GM20000 (cell line): ENCODE data around the gene MYH10.

ENCODE experiments used
- DNase-seq: peaks from one replicate; pipeline ENCODE4 v3.0.0; 2012; ENCODE audit warnings: low spot score
- CTCF ChIP-seq: IDR thresholded peaks from 2 replicates; pipeline ENCODE4 v1.5.1; 2012; ENCODE audit warnings: mild to moderate bottlenecking, control low read depth; ENCODE audit errors: extremely low read depth, missing control alignments

MYH10 gene

GRCh38 chr17:8630227-8630801, at the start of gene MYH10:
Gene MYH10 (minus strand): TSS chr17:8630725. CDS start chr17:8623246, 7,479 bp downstream.
- no peak for TF ChIP-seq CTCF
- no peak for DNase-seq

DNA sequence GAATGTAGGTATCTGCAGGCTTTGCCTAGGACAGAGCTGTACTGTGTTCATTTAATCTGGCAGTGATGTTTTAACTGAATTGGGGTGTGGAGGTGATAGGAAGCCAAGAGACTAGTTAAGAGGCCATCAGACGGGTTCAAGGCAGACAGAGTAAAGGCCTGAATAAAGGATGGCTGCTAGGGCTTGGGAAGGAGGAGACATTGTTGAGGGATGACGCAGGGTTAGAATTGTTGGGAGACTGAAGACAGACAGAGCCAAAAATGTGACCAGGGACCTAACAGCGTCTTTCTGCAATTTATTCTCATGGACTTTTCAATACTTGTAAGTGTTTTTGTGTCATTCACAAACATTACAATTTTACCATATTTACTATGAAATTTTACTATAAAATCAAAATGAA, 48.6 kb upstream of the MYH10 start:
- no peak for DNase-seq
- no peak for TF ChIP-seq CTCF

- no peak for TF ChIP-seq CTCF
- DNase-seq = no peak
Observed at GRCh38 chr17:8675306-8675705, 44.8 kb upstream of the MYH10 start.

- TF ChIP-seq CTCF = no peak
- DNase-seq = no peak
Observed at GRCh38 chr17:8674344-8675305, 44.1 kb upstream of the MYH10 start.

GRCh38 chr17:8673612-8674011, 43.1 kb upstream of the MYH10 start:
- no peak for DNase-seq

DNA sequence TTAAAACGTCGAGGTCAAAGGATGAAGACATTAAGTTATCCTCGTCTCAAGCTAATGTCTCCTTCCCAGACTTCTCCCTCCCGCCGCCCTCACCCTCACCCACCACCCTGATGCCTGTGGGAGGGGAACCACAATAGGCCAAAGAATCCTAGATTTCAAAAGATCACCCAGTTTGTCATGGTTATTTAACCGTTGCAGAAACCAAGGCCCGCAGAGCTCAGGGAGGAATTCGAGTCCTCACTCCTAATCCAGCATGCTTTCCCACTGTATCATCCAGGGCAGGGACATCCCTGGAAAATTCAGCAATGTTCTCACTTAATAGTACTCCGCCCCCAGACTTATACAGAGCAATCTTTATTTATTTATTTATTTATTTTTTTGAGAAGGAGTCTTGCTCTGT, 41.8 kb upstream of the MYH10 start:
- DNase-seq = no peak
- no peak for TF ChIP-seq CTCF

More at GRCh38 chr17:8673612-8674011, 43.1 kb upstream of the MYH10 start:
- TF ChIP-seq CTCF = no peak

DNA sequence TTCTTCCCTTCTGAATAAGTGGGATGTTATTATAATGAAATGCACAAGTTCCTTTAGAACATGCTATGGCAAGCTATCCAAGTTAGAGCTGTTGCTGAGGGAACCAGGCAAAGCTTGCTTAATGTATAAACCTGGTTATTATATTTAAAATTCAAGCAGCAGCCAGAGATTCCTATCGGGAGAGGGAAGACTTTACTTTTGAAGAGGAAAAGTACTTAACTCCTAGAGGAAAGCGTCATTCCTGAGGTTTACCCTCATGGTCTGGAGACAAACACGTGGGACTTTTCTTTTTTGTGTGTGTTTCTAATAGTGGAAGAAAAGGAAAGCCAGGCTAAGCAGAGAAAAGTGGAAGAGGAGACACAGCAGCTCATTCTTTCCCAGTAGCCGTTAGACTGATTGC, 39.9 kb upstream of the MYH10 start:
- TF ChIP-seq CTCF = no peak
- no peak for DNase-seq
